ENCODE data around the gene SOCS4.

GRCh38 chr14:54979039-54979438 lies 48.0 kb upstream of the SOCS4 start:
- TF ChIP-seq JUNB (IDR thresholded peaks at IDR 0.05; ENCODE audit: unreplicated experiment) = no peak
- no peak for TF ChIP-seq CTCF (conservative IDR thresholded peaks at IDR 0.05; ENCODE audit: low read depth in 2 of 2)
- no peak for TF ChIP-seq POLR2AphosphoS5 (IDR thresholded peaks at IDR 0.05; ENCODE audit: low read depth)

Measured in GM23338 (cell line).